A204.1 (cell line): Measurements from ENCODE around the gene ITGA11.

Source experiments
- FAIRE-seq: peaks from 2 replicates; lab custom pipeline; 2012; peaks lifted over from hg19 to GRCh38; lab: Jason Lieb, UNC

Gene ITGA11

GRCh38 chr15:68265081-68265480, 166.9 kb downstream of the ITGA11 start:
- no peak for FAIRE-seq

- no peak for FAIRE-seq
These were observed 167.7 kb downstream of the ITGA11 start for GRCh38 chr15:68264282-68264681.

DNA sequence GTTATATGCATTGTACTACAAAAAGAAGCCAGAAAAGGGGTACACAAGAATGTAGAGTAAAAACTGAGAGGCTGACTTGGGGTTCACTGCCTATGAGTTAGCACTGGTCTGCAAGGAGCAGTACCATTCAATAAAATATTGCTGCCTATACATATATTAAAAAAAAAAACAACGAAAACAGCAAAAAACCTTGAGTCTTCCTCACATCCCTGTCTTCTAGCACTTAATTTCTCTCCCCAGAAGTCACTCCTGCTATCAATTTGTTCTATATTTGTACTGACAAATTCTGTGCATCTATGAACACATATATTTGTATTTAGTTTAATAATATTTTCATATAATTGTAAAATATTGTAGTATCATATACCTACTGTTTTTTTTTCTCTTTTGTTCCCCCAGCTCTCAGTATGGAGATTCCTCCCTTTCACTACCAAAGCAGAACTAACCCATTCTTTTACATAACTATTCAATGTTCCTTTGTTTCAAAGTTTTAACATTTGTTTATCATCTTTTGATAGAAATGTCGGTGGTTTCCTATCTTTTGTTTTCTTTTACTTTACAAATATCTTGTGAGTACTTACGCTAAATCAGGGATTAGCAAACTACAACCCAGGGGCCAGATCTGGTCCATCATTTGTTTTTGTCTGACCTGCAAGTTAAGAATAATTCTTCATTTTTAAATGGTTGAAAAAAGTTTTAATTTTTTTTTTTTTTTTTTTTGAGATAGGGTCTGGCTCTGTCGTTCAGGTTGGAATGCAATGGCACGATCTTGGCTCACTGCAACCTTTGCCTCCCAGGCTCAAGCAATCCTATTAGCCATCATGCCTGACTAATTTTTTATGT, 169.2 kb downstream of the ITGA11 start:
- no peak for FAIRE-seq

GRCh38 chr15:68261980-68262379, 170.0 kb downstream of the ITGA11 start:
- FAIRE-seq: no peak

GRCh38 chr15:68261241-68261640, 170.7 kb downstream of the ITGA11 start:
- no peak for FAIRE-seq

DNA sequence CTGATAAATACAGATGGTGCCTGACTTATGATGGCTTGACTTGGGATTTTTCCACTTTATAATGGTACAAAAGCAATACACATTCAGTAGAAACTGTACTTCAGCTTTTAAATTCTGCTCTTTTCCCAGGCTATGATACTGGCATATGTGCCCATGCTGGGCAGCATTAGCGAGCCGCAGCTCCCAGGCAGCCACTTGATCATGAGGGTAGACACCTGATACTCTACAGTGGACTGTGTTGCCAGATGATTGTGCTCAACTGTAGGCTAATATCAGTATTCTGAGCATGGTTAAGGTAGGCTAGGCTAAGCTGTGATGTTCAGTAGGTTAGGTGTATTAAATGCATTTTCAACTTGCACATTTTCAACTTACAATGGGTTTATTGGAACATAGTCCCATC, 172.1 kb downstream of the ITGA11 start:
- FAIRE-seq: no peak

GRCh38 chr15:68258692-68259091, 173.3 kb downstream of the ITGA11 start:
- FAIRE-seq: no peak

DNA sequence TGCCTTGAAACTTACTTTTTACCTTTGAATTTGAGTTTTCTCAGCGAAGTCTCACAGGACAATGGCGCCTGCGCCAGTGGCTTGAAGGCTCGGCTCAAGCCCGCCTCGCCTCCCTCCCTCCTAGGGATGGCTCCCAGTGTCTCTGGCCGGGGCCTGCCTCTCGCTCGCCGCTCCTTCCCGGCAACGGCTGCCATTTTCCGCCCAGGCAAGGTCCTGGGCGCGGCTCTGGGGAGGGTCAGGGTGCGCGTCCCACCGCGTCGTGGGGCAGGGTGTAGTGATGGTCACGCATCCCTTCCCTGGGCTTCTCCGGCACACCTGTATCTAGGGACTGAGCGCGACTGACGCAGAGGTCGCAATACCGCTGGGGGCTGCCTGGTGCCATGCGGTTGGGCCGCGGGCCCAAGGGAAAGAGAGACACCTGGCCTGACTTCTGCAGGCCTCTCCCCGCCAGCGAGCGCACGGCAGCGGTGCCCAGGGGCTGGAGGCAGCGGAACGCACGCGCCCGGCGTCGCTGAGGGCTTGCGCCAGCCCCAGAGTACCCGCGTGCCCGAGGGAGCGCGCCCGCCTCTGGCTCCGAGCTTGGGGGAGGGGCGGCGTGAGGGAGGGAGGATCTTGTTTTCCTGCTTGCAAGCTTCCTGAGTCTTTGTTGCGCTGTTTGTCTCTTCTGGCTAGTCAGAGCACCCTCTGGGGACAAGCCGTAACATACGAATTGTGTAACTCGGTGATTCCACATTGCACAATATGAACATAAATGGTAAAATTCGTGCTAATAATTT, 175.1 kb downstream of the ITGA11 start:
- FAIRE-seq: no peak

GRCh38 chr15:68252925-68253534, 178.9 kb downstream of the ITGA11 start:
- FAIRE-seq: peak; percentile 91

DNA sequence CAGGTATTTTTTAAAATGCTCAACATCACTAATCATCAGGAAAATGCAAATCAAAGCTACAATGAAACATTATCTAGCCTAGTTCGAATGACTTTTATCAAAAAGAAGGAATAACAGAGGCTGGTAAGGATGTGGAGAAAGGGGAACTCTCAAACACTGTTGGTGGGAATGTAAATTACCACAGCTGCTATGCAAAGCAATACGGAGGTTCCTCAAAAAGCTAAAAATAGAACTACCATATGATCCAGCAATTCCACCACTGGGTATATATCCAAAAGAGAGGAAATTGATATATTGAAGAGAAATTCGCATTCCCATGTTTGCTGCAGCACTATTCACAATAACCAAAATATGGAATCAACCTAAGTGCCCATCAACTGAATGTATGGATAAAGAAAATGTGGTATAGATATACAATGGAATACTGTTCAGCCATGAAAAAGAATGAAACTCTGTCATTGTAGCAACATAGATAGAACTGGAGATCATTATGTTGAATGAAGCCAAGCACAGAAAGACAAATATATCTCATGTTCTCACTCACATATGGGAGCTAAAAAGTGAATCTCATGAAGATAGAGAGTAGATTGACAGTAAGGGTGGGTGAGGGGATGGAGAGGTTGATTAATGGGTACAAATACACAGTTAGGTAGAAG, 182.8 kb downstream of the ITGA11 start:
- FAIRE-seq: no peak
